GM18861 (cell line): Measurements from ENCODE around the gene NIN.
A peak's percentile ranks its signal among the peaks of the same experiment; 100 is the strongest.

Experiments
- ATAC-seq: cut with Tn5 transposase; IDR thresholded peaks from one replicate; pipeline ENCODE4 v1.9.1; 2021; ENCODE audit not compliant: unreplicated experiment

NIN gene

DNA sequence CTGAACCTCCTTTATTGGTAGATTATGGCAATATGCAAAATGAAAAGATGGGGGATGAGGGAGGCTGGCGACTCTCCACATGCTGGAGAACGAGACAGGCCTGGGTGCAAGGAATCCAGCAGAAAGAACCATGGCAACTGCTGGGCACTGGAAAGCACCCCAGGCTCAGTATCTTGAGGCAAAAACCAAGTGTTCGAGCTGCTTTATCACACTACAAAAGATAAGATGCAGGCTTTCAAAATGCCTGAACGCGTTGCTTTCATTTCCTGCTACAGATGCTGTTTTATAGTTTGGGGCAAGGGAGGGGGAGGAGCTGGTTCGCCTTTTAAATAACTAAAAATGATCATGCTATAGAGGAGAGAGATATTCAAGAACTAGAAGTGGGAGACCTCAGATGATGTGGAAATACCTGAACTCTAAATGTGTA is 38.9 kb downstream of the NIN start:
- no peak for ATAC-seq

DNA sequence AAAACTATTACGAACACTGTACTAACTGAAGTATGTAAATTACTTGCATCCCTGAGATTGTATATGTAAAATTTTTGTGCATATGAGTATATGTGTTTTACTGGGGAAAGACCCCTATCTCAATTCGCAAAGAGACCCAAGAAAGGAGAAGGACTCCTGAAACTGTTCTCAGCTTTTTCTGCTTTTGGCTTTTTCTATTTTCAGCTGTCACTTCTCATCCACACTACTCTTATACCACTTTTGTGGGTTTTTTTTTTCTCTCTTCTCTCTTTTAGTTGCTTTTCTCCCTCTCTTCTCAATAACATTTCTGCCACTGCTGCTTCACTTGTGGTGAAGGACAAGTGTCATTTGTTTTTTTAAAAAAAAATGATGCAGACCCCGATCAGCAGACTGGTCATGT is 39.8 kb downstream of the NIN start:
- peak; percentile 24 for ATAC-seq

DNA sequence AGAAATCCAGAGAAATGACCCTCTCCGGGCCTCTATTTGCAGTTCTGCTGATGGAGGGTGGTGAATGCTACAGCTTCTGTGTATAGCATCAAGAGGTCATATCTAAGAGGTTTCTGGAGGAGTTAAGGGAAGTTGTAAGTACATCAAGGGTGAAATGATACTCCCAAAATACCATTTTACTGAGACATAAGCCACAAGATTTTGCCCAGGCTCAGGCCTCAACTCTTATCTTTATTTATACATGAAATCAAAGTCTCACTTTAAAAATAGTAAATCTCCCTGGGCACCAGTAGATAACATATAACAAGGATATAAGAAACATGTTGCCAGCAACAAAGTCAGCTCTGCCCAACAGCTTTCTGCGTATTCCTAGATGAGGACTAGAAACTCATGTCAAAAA is 40.4 kb downstream of the NIN start:
- no peak for ATAC-seq

DNA sequence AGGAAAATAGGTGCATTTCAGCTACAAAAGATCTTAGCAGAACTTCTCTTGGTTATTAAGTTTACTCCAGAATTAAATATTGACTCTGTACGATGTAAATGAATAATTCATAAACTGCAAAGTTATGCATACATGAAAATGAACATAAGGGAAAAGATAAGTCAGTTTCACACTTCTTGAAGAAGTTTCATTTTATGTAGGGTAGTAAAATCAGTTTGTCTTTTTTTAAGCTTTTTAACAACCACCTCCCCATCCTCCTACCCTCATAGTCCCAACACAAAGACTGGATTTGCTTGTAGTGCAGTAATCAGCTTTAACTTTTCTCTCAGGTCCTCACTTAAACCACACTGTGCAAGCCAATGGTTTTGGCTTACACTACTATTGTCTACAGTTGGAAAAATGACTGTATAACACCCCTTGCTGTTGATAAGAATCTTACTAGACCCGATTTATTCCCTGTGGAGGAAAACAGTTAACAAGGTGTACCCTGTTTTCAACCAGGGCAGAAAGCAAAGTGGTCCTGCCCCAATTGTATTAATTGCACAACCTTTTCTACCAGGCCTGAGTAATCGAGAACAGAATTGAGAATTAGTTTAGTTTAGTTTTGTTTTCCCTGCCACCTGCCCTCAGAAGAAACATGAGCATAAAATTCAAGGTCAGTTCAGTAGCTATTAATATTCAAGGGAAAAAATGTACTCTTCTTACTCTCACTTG is 44.1 kb downstream of the NIN start:
- ATAC-seq = no peak

DNA sequence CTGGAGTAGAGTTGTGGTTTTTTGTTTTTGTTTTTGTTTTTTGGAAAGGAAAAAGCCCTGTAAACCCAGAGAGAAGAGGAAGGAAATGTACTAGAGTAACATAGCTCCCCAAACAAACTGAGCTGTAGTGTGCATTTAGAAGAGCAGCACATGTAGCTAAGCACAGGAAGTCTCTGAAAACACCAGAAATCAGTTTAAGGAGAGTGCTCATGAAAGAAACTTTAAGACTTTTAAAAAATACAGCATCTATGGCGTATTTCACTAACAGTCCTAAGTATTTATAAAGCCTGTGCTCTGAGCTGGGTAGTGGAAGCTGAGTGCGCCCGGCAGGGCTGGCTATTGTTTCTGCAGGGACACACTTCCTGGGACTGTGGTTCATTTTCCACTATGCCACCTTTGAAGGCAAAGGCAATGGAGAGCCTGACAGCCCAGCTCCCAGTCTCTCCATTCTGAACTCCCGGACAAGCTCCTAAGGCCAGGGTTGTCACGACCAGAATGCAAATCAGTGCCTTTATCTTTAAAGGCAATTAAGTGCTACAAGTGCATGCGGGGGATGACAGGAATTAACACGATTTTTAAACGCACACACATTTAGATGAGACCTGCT is 45.4 kb downstream of the NIN start:
- no peak for ATAC-seq

DNA sequence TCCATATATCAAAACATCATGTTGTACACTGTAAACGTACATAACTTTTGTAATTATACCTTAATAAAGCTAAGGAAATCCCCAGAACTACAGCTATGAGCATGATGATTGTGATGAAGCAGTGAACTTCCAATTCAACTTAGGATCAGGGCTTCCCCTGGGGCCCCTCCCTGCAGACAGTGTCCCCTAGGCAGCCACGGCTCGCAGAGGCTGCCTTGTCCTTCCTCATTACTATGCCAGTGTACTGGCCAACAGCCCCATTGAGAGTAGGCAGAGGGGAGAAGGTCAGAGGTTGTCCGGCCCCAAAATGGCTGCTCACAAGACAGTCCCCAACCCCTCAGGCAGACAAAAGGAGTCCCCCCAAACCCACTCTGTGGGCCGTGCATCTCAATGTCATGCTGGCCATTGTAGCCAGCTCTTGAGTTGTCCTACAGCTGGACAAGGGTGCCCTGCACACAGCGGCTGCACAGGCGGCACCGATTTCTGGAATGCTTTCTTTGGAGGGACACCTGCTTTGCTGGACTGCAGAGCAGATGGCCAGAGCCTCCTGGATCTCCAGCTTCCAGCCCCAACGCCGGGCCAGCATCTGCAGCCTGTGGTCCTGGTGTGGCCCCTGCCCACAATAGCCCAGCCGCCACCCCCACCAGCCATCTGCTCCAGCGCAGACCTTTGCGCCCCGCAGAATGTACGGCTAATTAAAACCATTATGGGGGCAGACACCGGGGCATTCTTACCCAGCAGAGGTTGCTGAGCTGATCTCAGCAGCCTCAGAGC is 46.1 kb downstream of the NIN start:
- ATAC-seq = no peak

DNA sequence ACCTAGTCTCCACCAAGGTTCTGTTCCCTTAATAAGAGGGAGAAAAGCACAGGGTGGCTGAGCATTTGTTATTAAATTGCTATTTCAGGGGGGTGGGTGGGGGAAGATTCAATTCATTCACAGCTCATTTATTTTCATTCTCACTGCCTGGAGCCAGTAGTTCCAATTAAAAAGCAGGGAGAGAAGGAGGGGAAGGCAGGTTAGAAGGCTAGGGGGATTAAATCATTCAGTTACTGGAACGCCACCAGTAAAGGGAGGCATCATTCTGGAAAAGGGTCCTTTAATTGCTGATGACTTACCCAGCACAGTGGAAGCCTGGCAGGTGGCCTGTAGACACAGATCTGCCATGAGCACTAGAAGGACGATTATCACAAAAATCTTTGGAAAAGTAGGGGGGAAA is 47.4 kb downstream of the NIN start:
- no peak for ATAC-seq

DNA sequence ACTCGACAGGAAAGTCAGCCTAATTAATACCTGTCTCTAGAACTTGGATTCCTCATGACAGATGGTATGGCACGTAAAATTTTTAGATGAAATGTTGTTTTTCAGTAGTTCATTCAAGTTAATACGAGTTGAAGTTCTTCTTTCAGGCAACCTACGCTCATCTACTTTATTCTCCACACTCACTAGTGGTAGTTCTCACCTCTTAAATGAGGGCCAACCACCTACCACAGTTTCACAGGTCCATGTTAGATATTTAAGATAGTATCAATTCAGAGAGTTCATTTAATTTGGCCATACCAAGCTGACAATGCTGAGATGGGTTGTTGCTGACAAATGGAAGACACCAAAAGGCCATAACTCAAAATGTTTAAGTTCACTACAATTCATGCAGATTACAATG is 50.6 kb downstream of the NIN start:
- ATAC-seq = no peak

DNA sequence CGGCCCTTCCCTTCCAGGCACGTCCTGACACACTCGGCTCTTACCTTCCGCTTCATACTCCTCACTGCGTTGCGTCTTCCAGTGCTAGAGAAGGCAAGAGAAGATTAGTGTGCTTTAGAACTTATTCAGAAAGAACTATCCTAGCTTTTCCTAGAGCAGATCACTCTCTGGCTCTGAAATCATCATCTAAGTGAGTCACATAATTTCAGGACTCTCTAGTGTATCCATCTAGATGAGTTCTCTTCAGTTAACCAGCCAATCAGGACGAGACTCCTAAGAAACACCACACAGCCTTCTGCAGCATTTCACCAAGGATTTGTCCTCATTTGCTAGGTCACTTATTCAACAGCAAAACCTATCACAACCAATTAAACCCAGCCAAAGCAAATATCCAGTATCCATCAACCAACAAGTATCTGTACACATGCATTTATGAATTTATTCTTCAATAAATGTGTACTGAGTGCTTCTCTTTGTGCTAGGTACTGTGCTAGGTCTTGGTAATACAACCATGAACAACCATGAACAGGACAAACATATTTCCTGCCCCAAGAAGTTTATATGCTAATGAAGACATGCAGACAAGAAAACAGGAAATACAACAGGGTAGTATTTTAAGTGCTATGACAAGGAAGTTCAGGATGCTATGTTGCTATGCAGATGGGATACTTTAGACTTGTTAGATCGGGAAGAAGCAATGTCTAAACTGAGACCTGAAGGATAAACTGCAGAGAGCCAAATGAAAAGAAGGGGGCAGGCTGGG is 52.1 kb downstream of the NIN start:
- ATAC-seq = no peak

DNA sequence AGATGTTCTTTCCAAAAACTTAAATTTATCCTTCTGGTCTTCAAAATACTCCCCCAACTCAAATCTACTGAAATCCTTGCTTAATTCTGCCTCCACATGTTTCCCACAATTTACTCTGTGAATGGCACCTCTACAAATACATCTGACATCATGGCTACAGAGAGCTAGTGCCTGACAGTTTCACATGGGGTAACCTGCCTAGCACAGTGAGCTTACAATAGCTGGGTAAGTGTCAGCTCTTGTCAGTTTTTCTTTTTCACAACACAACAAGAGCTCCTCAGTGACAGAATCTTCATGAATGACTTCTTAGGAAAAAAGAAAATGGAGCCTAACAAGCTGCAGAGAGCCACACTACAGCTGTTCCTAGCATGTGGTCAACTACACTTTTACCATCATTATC is 54.4 kb downstream of the NIN start:
- no peak for ATAC-seq

DNA sequence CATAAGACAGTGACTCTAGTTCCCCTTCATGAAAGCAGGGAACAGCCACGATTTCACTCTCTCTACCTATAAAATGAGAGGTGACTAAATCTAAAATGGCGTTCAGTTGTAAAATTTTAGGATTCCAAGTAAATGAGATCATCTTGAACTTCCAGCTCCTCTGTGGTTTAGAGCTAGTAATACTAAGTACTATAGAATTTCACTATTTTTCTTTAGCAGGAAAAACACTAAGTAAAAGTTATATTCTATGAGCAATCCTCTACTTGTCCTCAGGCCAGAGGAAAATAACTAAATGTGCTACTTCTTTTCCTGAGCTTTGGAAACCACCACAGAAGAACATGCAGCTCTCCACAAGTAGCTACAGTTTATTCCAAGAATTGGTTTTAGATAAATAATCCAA is 55.6 kb downstream of the NIN start:
- no peak for ATAC-seq

DNA sequence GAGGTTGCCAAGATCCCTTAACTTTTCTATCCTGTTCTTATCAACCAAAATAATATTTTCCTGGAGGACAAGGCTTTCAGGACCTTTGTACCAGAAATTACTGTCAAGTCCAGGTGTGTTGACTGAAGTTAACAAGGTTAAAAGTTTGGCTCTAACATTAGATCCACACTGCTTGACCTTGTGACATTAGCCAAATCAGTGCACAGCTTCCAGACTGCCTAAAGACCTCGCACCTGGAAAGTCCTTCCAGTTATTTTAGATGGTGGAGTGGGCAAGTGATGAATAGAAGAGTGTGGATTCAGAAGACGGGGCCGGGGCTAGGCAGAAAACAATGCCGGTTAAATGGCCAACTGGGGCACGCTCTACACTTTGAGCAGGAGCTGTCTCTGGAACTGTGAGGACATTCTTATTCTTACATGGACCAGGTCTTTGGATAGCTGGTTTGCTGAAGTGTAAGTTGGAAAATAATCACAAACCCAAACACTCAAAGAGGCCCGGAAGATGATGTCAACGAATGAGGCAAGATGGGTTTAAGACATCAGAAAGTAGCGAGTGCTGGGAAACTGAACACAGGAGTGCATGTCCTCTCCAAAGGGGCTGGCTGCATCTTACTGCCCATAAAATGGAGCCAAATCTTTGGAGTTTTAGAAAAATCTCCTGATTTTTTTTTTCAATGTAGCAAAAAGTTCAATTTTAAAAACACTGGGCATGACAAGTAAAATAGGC is 56.3 kb downstream of the NIN start:
- no peak for ATAC-seq

DNA sequence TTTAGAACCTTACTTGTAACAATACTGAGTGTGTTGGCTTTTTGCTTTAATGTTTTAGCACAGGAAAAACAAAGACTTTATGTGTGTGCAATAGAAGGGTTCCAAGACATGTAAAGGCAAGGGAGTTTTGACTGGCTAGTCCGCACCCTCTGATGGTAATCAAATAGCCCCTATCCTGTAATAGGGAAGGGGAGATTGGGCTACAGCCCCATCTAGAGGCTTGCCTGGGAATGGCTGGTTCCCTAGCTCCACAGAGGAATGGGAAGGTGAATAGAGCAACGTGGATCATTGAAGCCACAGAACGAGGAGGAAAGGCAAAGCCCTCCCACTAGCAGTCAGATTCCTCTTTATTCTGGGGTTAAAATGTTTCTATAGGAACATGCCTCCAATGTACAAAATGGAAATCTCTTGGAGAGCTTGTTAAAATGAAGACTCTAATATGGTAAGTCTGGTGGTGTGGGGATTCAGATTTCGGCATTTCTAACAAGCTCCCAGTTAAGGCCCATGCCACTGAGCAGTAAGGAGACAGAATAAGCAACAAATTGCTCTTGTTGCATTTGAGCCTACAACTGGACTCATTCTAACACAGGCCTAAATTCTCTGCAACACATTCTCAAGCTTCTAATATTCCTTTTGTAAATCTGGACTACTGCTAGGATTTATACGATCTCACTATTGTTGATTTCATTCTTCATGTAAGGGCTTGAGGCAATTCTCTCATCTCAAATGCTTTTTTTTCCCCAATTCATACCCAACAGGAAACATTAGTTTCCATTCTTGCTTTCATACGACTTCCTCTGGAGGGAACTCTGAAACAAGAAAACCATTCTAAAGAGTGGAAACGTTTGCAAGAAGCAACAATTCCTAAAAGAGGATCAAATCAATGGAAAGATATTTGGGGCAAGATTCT is 57.1 kb downstream of the NIN start:
- no peak for ATAC-seq

DNA sequence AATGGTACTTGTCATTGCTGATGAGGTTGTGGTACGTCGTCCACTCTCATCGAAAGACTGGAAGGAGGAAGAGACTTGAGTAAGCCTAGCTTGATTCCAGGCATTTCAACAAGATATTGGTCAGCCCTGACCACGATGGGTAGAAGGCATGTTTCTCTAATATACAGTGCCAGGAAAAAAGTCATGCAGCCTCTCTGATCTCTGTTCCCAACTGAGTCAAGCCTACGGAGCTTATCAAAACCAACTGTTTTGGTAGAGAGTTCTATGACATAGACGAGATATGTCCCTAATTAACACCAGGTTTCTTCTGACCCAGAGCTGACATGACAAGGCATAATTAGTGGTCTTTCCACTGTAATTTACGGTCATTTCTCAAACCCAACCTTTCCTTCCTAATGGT is 58.5 kb downstream of the NIN start:
- no peak for ATAC-seq

DNA sequence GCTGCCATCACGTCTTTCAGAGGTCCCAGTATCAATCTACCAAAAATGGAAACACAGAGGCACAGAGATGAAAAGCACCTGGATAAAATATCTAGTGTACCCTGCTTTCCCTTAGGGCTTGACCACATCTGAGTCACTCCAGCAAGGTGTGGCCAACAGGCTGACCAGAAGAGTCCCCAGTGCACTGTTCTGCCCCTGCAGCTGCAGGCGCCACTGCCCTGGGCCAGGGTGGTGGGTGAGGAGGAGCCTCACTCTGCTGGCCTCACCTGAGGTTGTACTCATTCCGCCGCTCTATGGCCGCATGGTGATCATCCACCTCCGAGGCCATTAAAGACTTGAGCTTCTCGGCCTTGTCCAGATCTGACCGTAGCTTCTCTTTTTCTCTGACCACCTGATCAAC is 60.4 kb downstream of the NIN start:
- ATAC-seq = no peak

DNA sequence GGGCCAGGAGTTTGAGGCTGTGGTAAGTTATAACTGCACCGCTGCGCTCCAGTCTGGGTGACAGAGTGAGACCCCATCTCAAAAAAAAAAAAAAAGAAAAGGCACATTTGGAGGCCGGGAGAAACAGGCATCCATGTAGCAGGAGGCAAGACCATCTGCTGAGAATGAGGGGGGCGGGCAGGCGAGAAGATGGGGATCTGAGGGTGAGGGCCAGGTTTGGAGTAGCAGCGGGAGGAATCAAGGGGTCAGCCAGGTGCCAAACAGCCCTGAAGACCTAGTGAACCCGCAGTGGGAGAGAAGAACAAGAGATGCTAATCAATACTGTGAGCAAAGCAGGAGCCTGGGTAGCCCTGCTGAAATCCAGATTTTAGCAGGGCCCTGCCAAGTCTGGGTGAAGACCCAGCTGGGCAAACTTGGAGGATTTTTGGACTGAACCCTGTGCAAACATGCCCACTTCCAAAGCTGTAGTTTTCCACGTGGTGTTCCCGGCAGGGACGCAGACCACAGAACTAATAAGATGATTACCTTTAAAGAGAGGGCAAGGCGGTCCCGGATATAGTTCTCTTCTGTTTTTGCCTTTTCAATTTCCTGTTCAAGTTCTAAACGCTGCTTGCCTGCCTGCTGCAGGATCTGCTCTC is 61.0 kb downstream of the NIN start:
- no peak for ATAC-seq

DNA sequence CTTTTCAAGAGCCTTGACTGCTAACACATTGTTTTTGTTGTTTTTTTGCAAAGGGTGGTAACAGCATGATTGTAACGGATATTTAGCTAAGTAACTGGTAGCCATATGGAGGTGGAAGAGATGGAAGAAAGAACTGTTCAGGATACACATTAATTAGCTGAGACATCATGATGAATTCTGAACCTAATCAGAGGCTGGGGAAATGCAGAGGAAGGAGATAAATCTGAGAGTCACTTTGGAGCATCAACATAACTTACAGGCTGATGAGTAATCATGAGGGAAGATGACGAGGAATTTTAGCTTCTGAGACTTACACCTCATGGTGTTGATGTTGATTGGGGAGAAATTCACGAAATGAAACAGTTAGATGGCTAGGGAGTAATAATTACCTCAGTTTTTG is 62.3 kb downstream of the NIN start:
- ATAC-seq = no peak

DNA sequence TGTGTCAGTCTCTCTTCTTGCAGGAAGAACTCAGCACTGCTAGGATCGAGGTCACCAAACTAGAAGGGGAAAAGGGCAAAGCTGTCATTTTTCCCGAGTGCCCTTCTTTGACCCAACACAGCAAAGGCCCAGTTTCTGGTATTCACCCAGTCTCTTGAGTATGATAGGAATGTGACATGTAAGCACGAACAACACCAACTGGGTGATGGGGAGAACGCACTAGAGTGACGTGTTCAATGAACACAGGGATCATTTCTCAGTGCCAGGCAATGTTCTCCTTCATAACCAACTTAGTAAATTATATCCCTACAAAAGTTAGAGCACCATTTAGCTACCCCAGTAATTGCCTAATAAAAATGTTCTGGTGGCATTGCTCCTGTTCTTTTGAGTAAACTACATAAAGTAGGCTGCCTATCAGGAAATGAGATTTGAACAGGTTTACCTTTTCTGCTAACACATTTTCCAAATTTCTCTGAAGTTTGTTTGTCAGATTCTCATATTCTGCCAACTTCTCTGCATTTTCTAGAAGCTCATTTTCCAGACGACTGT is 64.5 kb downstream of the NIN start:
- no peak for ATAC-seq

DNA sequence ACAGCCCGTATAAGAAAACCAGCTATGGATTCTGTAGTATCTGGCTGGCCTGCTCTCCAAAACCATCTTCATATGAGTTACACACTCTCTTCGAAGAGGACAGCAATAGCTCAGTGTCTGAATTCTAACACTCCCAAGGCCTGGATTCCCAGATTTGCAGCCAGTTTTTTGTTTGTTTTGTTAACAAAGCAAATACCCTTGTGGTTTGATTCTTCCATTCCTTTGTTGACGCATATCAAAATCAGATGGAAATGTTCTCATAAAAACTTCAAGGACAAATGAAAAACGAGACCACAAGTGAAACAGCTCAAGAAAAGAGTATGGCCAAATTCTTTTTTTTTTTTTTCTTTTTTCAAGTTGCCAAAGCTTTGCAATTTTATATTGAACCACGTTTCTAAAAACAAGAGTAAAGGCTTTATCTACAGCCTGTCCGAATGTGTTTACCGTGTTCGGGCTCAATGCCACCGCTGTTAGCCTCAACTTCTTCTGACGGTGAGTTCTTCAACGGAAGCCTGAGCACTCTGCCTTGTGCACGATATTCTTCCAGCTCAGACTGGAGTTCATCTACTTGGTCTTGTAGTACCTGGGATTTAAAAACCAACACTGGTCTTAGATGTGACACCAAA is 67.5 kb downstream of the NIN start:
- no peak for ATAC-seq
